GM23248 (cell line): ENCODE results near the gene ATP6V0E2.

ENCODE experiments used
- EZH2 ChIP-seq: fragments of 200-600 bp; sonication (generic); IDR thresholded peaks from 2 replicates; pipeline ENCODE4 v1.6.1; 2018; ENCODE audit warnings: antibody characterized with exemption, mild to moderate bottlenecking; ENCODE audit not compliant: insufficient read depth, poor library complexity, severe bottlenecking
- EZH2phosphoT487 ChIP-seq: fragments of 200-600 bp; sonication (generic); IDR thresholded peaks from 2 replicates; pipeline ENCODE4 v1.6.1; 2018; ENCODE audit warnings: antibody characterized with exemption, moderate library complexity, mild to moderate bottlenecking, low read depth; ENCODE audit not compliant: insufficient read depth

- TF ChIP-seq EZH2 = no peak
- no peak for TF ChIP-seq EZH2phosphoT487
Observed at GRCh38 chr7:149875396-149875795, 1.6 kb downstream of the ATP6V0E2 start.
